Fibroblast of mammary gland (primary cell): ENCODE data around the gene PIP4K2B.
"Not testable (repeated sequence)": the region's sequence is repeated elsewhere in the genome, so short reads cannot be mapped to it uniquely, and the experiment has no call there.

Experiments used
- DNase-seq: peaks from one replicate; pipeline ENCODE4 v3.0.0-alpha.2; 2010; ENCODE audit warnings: low read depth
- H3K4me3 ChIP-seq: 2 replicates; pipeline ENCODE4 v1.5.1; 2011; ENCODE audit warnings: low read depth, mild to moderate bottlenecking, low read length, moderate library complexity; ENCODE audit not compliant: control insufficient read depth
- TF ChIP-seq, protein P1 (sequence below): conservative IDR thresholded peaks from 2 replicates; pipeline ENCODE4 v1.5.1; 2011; ENCODE audit warnings: low read depth, low read length, inconsistent platforms; ENCODE audit not compliant: control insufficient read depth, insufficient read depth

Gene PIP4K2B

GRCh38 chr17:38794221-38794620 is 5.1 kb downstream of the PIP4K2B start:
- TF ChIP-seq, protein P1, sequence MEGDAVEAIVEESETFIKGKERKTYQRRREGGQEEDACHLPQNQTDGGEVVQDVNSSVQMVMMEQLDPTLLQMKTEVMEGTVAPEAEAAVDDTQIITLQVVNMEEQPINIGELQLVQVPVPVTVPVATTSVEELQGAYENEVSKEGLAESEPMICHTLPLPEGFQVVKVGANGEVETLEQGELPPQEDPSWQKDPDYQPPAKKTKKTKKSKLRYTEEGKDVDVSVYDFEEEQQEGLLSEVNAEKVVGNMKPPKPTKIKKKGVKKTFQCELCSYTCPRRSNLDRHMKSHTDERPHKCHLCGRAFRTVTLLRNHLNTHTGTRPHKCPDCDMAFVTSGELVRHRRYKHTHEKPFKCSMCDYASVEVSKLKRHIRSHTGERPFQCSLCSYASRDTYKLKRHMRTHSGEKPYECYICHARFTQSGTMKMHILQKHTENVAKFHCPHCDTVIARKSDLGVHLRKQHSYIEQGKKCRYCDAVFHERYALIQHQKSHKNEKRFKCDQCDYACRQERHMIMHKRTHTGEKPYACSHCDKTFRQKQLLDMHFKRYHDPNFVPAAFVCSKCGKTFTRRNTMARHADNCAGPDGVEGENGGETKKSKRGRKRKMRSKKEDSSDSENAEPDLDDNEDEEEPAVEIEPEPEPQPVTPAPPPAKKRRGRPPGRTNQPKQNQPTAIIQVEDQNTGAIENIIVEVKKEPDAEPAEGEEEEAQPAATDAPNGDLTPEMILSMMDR, result no peak
- H3K4me3 ChIP-seq, result no peak overlapping the region
- DNase-seq, result no peak

GRCh38 chr17:38791162-38791561 is 8.2 kb downstream of the PIP4K2B start:
- DNase-seq, result no peak
- TF ChIP-seq, protein P1, result no peak
- H3K4me3 ChIP-seq, result no peak overlapping the region

- not testable (repeated sequence) for DNase-seq, H3K4me3 ChIP-seq
Observed at GRCh38 chr17:38790148-38790707, 9.1 kb downstream of the PIP4K2B start.

GRCh38 chr17:38789185-38789584 is 10.2 kb downstream of the PIP4K2B start:
- H3K4me3 ChIP-seq, result no peak overlapping the region
- TF ChIP-seq, protein P1, result no peak

DNA sequence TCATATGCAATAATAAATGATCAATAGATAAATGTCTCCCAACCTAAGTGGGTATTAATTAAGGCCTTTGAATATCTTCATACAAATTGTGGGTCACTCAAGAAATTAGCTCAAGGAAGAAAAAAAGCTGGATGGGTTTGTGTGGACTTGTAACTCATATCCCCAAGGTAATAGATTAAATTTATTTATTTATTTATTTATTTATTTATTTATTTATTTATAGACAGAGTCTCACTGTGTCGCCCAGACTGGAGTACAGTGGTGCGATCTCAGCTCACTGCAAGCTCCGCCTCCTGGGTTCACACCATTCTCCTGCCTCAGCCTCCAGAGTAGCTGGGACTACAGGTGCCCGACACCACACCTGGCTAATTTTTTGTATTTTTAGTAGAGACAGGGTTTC is 11.4 kb downstream of the PIP4K2B start:
- not testable (repeated sequence) for H3K4me3 ChIP-seq, DNase-seq

More at GRCh38 chr17:38789185-38789584, 10.2 kb downstream of the PIP4K2B start:
- peak; percentile 79 for DNase-seq

GRCh38 chr17:38786372-38786771 is 13.0 kb downstream of the PIP4K2B start:
- H3K4me3 ChIP-seq, result no peak overlapping the region
- TF ChIP-seq, protein P1, result no peak
- DNase-seq, result no peak

DNA sequence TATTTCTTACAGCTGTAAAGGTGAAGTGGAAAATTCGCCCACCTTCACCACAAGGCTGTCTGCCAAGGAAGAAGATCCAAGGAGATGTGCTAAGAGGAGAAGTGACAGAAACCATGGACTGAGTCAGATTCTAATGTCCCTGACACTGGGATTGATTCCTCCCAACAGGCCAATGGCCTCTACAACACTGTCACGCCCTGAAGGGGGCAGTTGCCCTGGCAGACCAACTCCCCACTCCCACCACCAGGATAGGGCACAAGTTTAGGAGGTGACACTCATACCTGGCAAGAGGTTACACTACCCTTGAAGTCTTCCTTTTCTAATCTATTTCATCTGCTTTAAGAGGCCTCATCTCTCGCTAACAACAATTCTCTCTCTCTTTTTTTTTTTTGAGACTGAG is 16.1 kb downstream of the PIP4K2B start:
- H3K4me3 ChIP-seq, result no peak overlapping the region

More for the DNA sequence above, 16.1 kb downstream of the PIP4K2B start:
- DNase-seq, result no peak
- TF ChIP-seq, protein P1, result no peak
